ENCODE results near the gene RNF7. TPM values are rescaled to one million over a fixed set of nuclear protein-coding genes. Genes with fewer than 3 reads are reported as not detected.

RNF7 gene
- total RNA-seq, 2 donors from 2014 or later, result 106 to 111 TPM

- H3K27ac Mint-ChIP-seq, result no peak overlapping the region
- Histone ChIP-seq H3K27me3 (ENCODE audit: control insufficient read depth, insufficient read depth, low read length, poor library complexity, severe bottlenecking) (no peaks in the 10 kb centered on the region), H3K9me3 (ENCODE audit: control insufficient read depth, low read length) (no peaks in the 10 kb centered on the region), H3K36me3 (ENCODE audit: control insufficient read depth, insufficient read depth, low read length) (no peaks in the 10 kb centered on the region), H3K4me1 (ENCODE audit: control insufficient read depth, insufficient read depth, low read length) (no peaks in the 10 kb centered on the region), H3K27ac (ENCODE audit: low read depth, low read length) (no peak overlapping the region), H3K9ac (ENCODE audit: extremely low read depth, low read length, poor library complexity, severe bottlenecking) (no peak overlapping the region), H3K4me3 (ENCODE audit: low read length) (no peak overlapping the region)
- H3K4me3 Mint-ChIP-seq, result no peak overlapping the region
- H3K9me3 Mint-ChIP-seq, result peaks cover 2% of the 10 kb centered on the region
- no peaks in the 10 kb centered on the region for H3K27me3 Mint-ChIP-seq (ENCODE audit: insufficient read depth)
- WGBS, 2 experiments (ENCODE audit: insufficient coverage in 1 of 2, insufficient read length in 1 of 2), result 86 to 90% methylated on average over 4 of the region's 4 CpGs
- no peaks in the 10 kb centered on the region for H3K36me3 Mint-ChIP-seq (ENCODE audit: low read depth)
- no peaks in the 10 kb centered on the region for H3K4me1 Mint-ChIP-seq
- DNase-seq, result no peak
- TF ChIP-seq CTCF (conservative IDR thresholded peaks at IDR 0.05), result no peak
Measured at GRCh38 chr3:141708367-141708766, 29.7 kb upstream of the RNF7 start.

- TF ChIP-seq CTCF (conservative IDR thresholded peaks at IDR 0.05), result no peak
- no peak overlapping the region for H3K27ac ChIP-seq (ENCODE audit: low read depth, low read length)
- Mint-ChIP-seq H3K4me3 (no peak overlapping the region), H3K9me3 (no peaks in the 10 kb centered on the region), H3K36me3 (ENCODE audit: low read depth) (no peaks in the 10 kb centered on the region), H3K27me3 (ENCODE audit: insufficient read depth) (no peaks in the 10 kb centered on the region), H3K4me1 (no peaks in the 10 kb centered on the region), H3K27ac (no peak overlapping the region)
- no peak overlapping the region for H3K9ac ChIP-seq (ENCODE audit: extremely low read depth, low read length, poor library complexity, severe bottlenecking)
- no peaks in the 10 kb centered on the region for H3K36me3 ChIP-seq (ENCODE audit: control insufficient read depth, insufficient read depth, low read length)
- 81 to 89% methylated on average over 5 to 7 of the region's 7 CpGs for WGBS, 2 experiments (ENCODE audit: insufficient coverage in 1 of 2, insufficient read length in 1 of 2)
- DNase-seq, result no peak
- H3K27me3 ChIP-seq (ENCODE audit: control insufficient read depth, insufficient read depth, low read length, poor library complexity, severe bottlenecking), result no peaks in the 10 kb centered on the region
- no peaks in the 10 kb centered on the region for H3K4me1 ChIP-seq (ENCODE audit: control insufficient read depth, insufficient read depth, low read length)
- no peaks in the 10 kb centered on the region for H3K9me3 ChIP-seq (ENCODE audit: control insufficient read depth, low read length)
- no peak overlapping the region for H3K4me3 ChIP-seq (ENCODE audit: low read length)
Measured at GRCh38 chr3:141709126-141709770, 28.9 kb upstream of the RNF7 start.

GRCh38 chr3:141710121-141710520, 28.0 kb upstream of the RNF7 start:
- Mint-ChIP-seq H3K27me3 (ENCODE audit: insufficient read depth) (no peaks in the 10 kb centered on the region), H3K4me3 (no peak overlapping the region), H3K36me3 (ENCODE audit: low read depth) (no peaks in the 10 kb centered on the region), H3K9me3 (peaks cover 2% of the 10 kb centered on the region), H3K27ac (no peak overlapping the region), H3K4me1 (no peaks in the 10 kb centered on the region)
- no peak for DNase-seq
- Histone ChIP-seq H3K4me3 (ENCODE audit: low read length) (no peak overlapping the region), H3K9ac (ENCODE audit: extremely low read depth, low read length, poor library complexity, severe bottlenecking) (no peak overlapping the region), H3K36me3 (ENCODE audit: control insufficient read depth, insufficient read depth, low read length) (no peaks in the 10 kb centered on the region), H3K4me1 (ENCODE audit: control insufficient read depth, insufficient read depth, low read length) (no peaks in the 10 kb centered on the region), H3K9me3 (ENCODE audit: control insufficient read depth, low read length) (peaks cover 4% of the 10 kb centered on the region), H3K27ac (ENCODE audit: low read depth, low read length) (no peak overlapping the region), H3K27me3 (ENCODE audit: control insufficient read depth, insufficient read depth, low read length, poor library complexity, severe bottlenecking) (no peaks in the 10 kb centered on the region)
- no peak for TF ChIP-seq CTCF (conservative IDR thresholded peaks at IDR 0.05)
- WGBS, 2 experiments (ENCODE audit: insufficient coverage in 1 of 2, insufficient read length in 1 of 2), result 85 to 100% methylated on average over 3 to 6 of the region's 6 CpGs

Data from endodermal cell (in vitro differentiated cells).